ENCODE measurements around the gene CHST12.
"Not testable (repeated sequence)": the region's sequence is repeated elsewhere in the genome, so short reads cannot be mapped to it uniquely, and the experiment has no call there.

CHST12 gene

DNA sequence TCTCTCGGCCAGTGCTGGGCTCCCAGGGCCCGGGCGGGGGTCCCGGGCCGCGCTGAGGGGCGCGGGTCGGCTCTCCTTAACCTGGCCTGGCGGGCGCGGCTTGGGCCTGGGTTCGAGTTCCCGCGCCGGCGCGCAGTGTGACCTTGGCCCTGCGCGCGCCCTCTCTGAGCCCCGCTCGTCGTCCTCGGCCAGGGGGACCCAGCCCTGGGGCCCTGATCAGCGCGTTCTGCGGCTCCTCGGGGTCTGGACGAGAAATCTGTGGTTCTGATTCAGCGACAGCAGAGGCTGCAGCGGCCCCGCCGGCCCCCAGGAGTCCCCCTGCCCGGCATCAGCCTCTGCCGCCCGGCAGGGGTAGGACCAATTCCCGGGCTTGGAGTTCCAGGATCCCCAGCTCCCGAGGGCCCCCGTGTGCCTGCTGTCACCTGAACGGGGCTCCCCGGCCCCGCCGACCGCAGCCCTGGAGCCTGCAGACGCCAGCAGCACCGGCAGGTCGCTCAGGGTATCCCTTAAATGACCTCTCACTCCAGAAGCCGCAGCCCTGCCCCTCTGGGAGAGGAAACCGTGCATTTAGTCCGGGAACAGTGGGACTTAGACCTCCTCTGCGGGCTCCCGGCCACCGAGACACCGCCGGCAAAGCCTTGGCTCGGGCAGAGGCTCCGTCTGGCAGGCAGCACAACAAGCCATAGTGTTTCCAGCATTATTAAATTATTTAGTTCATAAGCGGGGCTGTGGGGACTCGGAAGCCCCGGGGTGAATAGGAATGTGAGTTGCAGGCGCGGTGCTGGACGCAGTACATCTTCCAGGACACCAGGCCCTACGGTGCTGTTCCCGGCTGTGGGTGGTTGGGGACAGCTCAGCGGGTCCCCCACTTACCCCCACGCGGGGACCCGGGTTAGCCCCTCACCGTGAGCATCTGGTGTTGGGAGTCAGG lies 572 bp downstream of the CHST12 start:
- DNase-seq (ENCODE audit: low read depth) = no peak

DNA sequence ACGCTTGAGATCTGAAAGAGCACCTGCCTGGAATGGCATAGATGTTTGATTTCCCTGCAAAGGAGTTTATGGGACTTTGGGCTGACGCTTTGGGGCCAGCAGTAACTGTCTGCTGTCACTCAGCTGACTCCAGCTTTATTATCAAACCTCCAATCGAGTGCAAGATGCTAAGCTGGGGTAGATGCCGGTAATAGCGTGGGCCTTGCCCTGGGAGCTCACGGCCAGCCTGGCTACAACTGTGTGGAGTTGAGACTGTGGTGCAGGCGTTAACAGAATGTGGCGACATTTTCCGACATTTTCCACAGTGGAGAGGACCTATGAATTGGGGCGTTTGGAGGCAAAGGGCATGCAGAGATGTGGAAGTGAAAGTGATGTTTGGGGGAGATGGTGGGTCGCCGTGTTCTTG lies 1.3 kb downstream of the CHST12 start:
- no peak for DNase-seq (ENCODE audit: low read depth)

DNA sequence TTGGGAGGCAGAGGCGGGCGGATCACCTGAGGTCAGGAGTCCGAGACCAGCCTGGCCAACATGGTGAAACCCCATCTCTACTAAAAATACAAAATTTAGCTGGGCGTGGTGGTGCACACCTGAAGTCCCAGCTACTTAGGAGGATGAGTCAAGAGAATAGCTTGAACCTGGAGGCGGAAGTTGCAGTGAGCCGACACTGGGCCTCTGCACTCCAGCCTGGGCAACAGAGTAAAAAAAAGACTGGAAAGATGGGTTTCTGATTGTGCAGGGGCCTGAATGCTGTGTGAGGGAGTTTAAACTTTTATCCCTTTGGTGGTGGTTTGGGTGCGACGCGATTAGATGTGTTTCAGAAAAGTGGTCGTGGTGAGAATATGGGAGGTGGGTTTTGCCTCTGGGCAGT lies 1.8 kb downstream of the CHST12 start:
- DNase-seq (ENCODE audit: low read depth) = no peak

DNA sequence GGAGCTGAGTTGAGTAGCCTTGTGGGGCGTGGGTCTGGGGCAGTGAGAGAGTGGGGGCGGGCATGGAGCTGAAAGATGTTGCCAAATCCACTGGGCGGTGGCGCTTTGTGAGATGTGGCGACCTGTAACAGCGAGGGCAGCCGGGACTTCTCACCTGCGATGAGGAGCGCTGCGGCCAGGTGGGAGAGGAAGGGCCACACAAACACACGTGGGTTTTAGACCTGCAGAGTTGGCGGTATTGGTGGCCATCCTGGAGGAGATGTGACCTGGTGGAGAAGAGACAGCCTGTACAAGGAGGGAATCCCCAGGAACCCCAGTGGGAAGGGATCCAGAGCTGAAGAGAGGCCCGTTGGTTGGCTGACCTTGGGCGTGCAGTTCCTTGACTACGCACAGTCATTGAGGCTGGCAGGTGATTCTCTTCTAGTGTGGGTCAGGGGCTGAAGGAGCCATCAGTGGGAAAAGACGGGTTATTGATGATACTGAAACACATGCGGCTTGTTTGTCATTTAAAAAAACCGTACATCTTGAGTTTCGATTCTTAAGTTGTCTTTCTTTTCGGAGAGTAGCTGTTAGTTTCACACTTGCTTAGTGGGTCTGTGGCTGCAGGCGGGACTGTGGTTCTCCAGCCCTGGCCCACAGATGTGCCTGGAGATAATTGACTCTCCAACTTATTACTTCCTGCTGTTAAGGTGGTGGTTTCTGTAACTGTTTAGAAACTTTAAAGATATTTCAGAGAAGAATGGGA lies 2.4 kb downstream of the CHST12 start:
- DNase-seq (ENCODE audit: low read depth) = no peak

DNA sequence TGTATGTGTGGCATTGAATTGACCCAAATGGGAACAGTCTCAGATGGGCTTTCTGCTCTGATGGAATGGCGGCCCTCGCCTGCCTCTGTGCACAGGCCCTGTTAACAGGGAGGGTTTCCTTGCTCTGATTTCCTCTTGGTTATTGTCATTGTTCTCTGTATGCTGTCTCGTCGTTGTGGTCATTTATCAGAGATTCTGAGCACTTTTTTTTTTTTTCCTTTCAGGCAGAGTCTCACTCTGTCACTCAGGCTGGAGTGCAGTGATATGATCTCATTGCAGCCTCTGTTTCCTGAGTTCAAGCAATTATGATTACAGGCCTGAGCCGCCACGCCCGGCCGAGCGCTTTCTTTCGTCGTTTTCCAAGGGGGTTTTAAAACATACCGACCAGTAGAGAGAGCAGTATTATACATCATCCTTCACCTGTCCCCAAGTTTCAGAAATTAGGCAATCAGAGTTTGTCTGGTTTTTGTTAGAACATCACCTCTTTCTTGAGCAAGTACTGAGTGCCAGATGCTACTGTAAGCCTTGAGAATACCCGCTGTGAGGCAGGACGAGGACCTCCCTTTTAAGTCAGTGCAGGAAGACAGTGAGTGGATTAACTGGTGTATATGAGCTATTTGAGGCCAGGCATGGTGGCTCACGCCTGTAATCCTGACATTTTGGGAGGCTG lies 6.5 kb downstream of the CHST12 start:
- DNase-seq (ENCODE audit: low read depth) = no peak

DNA sequence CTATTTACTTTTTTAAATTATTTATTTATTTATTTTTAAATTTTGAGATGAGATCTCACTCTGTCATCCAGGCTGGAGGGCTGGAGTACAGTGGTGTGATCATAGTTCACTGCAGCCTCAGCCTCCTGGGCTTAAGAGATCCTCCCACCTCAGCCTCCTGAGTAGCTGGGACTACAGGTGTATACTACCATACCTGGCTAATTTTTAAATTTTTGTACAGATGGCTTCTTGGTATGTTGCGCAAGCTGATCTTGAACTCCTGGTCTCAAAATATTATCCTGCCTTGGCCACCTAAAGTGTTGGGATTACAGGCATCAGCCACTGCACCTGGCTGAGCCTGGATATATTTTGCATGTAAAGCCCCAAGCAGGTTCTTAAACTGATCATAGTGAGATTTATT lies 7.6 kb downstream of the CHST12 start:
- DNase-seq (ENCODE audit: low read depth) = no peak

DNA sequence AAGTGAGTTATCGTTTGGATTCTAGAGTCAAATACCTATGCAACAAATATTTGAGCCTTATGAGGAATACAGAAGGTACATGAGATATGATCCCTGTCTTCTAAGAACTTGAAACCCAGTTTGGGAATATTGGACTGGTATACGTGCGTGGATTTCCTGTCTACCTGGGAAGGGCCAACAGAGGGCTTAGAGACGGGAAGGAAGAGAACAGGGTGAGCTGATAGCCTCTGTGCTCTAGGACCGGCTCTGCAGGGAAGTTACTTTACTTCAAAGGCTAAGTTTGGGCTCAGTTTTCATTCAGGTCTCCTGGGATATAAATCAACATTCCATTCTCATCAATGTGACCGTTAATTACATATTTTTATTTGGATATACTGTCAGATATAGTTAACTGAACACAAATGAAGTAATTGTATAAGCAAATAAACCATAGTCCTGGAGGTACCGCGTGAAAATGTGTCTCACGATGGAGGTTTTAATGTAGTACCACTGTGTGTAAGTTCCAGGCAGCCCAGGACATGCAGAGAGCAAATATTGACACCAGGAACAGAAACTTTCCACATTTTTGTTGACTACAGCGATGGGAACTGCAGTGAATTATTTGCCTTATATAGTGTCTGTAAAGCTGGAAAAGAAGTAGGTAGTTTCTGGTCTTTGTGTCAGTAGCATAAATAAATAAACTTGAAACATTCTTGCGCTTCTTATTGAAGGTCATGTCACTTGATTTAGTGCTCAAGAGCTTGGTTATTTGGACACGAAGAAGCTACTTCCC lies 8.6 kb downstream of the CHST12 start:
- DNase-seq (ENCODE audit: low read depth) = no peak

DNA sequence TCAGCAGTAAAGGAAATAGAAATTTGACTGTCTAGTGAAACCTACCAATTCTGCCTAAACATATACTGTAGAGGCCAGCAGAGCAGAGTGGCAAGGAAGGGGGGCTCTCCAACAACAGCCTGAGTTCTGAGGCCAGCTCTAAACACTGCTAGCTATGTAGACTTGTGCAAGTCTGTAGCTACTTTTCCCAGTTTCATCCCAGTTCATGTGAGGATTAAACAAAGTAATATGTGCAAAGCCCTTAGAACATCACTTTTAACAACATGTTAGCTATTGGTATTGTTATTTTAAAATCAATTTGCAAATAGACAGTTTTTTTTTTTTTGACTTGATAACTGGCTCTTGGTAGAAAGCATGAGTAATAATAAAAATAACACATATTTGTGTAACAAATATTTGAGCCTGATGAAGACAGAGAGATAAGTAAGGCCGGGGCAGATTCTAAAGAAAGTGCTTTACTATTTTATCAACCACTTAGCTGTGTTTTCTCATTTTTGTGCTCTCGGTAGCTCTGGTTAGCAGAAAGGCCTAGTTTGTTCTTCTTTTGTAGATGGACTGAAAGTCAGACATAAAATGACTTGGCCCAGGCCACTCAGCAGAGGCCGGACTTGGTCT lies 9.3 kb downstream of the CHST12 start:
- DNase-seq (ENCODE audit: low read depth) = no peak

DNA sequence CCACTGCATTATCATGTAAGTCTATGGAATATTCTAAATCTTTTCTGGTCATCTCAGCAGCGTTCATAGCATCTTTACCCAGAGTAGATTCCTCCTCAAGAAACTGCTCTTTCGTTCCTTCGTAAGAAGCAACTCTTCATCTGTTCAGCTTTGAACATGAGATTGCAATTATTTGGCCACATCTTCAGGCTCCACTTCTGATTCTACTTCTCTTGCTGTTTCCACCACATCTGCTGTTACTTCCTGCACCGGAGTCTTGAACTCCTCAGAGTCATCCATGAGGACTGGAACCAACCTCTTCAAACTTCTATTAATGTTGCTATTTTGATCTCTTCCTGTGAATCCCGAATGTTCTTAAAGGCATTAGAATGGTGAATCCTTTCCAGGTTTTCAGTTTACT lies 12.7 kb downstream of the CHST12 start:
- no peak for DNase-seq (ENCODE audit: low read depth)

DNA sequence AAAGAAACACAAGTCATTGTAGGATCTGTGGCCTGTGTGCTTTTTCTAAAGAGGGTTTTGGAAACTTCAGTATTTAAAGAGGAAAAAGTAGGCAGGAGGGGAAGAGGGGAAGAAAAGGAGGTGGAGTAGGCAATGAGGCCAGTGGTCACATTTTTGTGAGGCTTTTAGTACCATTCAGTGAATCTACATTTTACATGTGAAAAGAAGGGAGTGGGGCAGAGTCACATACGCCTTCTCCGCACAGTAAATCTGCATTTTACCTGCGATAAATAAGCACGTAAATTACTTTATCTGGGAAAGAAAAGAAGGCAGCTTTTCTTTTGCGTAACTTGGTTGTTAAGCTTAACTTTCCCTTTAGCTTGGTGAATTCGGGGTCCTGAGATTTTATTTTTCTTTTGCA lies 13.2 kb downstream of the CHST12 start:
- no peak for DNase-seq (ENCODE audit: low read depth)

DNA sequence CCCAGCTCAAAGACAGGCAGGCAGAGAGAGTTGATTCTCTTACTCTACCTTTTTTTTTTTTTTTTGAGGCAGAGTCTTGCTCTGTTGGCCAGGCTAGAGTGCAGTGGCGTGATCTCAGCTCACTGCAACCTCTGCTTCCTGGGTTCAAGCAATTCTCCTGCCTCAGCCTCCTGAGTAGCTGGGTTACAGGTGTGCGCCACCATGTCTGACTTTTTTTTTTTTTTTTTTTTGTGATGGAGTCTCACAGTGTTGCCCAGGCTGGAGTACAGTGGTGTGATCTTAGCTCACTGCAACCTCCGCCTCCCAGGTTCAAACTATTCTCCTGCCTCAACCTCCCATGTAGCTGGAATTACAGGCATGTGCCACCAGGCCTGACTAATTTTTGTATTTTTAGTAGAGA lies 13.8 kb downstream of the CHST12 start:
- not testable (repeated sequence) for DNase-seq (ENCODE audit: low read depth)

DNA sequence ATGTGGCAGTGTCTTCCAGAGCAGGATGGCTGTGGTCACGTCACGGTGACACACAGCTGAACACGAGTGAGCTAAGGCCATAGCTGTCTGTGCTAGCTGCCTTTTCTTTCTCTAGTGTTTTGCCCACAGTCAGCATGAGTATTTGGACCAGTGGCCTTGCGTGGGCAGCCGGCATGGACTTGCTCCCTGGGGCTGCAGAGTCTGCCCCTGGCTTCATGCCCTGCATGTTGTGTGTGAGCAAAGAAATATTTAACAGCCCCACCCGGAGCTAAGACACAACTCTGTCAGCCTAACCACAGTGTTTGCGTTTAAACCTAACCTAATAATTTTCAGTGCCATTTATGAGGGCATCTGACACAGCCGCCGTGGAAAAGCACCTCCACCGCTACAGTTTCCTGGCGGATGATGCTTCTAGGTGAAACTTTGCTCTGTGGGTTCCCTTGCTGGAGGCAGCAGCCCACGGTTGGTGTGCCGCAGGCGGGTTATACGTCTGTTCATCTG lies 14.6 kb downstream of the CHST12 start:
- DNase-seq (ENCODE audit: low read depth) = no peak

DNA sequence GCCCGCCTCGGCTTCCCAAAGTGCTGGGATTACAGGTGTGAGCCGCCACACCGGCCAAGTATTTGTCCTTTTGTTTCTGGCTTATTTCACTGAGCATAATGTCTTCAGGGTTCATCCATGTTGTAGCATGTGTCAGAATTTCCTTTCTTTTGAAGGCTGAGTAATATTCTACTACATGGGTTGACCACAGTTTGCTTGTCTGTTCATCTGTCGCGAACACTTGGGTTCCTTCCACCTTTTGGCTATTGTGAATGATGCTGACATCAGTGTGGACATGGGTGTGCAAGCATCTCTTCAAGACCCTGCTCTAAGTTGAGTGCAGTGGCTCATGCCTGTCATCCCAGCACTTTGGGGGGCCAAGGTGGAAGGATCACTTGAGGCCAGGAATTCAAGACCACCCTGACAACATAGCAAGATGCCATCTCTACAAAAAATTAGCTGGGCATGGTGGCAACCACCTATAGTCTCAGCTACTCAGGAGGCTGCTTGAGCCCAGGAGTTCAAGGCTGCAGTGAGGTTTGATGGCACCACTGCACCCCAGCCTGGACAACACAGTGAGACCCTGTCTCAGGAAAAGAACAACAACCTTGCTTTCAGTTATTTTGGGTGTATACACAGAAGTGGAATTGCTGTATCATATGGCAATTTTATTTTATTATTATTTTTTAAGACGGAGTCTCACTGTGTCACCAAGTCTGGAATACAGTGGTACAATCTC lies 17.0 kb downstream of the CHST12 start:
- DNase-seq (ENCODE audit: low read depth) = no peak

DNA sequence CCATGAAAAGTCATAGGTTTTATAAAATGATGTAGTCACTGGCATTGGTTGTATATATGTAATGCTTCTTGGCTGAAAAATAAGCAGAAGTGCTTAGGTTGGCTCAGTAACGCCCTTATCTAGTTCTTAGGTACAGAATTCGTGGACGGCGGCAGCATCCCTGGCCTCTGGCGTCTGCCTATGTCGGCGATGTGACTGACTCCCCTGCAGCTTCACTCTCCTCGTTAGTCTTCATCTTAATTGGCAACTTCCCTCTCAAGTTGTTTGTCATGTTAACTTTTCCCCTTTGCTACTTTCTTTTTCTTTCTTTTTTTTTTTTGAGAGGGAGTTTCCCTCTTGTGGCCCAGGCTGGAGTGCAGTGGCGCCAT lies 18.5 kb downstream of the CHST12 start:
- DNase-seq (ENCODE audit: low read depth) = no peak

DNA sequence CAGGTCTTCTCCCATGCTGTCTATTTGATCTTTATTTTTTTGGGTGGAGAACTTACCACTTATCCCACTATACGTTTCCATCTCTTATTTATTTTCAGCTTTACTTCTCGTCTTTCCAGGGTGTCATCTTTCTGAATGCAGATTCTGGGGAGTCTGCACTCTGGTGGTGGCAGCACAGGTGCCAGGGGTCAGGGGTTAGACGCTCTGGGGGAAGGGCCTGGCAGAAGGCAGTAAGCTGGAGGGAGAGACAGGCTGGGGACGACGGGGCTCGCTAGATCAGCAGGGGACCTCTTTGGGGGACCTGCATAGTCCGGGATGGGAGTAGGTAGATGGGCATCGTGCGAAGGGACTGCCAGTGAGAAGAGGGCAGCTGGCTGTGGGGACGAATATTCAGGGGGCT lies 22.3 kb downstream of the CHST12 start:
- no peak for DNase-seq (ENCODE audit: low read depth)

DNA sequence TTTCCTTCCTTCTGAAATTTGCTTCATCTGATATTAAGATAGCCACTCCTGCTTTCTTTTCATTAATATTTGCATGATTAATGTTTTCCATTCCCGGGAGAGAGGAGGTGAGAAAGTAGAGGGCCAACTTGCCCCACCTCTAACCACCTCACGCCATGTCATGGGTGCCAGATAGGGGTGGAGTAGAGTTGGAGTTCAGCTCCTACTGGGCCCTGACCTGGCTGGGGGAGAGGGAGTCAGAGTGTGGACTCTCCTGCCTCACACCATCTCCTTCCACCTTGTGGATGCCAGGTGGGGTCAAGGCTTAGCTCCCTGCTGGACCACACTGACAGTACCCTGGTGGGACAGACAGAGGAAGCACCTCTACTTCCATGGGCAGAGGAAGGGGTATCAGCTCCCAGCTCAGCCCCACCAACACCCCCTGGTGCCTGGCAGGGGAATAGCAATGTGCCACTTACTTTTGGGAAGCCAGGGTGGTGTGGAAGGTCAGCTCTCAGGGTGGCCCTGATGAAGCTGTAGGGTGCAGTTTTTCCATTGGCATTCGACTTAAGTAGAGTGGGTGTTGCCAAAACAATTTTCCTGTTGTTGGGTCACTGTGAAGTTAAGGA lies 28.0 kb downstream of the CHST12 start:
- no peak for DNase-seq (ENCODE audit: low read depth)

DNA sequence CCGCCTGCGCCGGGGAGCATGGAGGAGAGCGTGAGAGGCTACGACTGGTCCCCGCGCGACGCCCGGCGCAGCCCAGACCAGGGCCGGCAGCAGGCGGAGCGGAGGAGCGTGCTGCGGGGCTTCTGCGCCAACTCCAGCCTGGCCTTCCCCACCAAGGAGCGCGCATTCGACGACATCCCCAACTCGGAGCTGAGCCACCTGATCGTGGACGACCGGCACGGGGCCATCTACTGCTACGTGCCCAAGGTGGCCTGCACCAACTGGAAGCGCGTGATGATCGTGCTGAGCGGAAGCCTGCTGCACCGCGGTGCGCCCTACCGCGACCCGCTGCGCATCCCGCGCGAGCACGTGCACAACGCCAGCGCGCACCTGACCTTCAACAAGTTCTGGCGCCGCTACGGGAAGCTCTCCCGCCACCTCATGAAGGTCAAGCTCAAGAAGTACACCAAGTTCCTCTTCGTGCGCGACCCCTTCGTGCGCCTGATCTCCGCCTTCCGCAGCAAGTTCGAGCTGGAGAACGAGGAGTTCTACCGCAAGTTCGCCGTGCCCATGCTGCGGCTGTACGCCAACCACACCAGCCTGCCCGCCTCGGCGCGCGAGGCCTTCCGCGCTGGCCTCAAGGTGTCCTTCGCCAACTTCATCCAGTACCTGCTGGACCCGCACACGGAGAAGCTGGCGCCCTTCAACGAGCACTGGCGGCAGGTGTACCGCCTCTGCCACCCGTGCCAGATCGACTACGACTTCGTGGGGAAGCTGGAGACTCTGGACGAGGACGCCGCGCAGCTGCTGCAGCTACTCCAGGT lies 29.7 kb downstream of the CHST12 start:
- no peak for DNase-seq (ENCODE audit: low read depth)

DNA sequence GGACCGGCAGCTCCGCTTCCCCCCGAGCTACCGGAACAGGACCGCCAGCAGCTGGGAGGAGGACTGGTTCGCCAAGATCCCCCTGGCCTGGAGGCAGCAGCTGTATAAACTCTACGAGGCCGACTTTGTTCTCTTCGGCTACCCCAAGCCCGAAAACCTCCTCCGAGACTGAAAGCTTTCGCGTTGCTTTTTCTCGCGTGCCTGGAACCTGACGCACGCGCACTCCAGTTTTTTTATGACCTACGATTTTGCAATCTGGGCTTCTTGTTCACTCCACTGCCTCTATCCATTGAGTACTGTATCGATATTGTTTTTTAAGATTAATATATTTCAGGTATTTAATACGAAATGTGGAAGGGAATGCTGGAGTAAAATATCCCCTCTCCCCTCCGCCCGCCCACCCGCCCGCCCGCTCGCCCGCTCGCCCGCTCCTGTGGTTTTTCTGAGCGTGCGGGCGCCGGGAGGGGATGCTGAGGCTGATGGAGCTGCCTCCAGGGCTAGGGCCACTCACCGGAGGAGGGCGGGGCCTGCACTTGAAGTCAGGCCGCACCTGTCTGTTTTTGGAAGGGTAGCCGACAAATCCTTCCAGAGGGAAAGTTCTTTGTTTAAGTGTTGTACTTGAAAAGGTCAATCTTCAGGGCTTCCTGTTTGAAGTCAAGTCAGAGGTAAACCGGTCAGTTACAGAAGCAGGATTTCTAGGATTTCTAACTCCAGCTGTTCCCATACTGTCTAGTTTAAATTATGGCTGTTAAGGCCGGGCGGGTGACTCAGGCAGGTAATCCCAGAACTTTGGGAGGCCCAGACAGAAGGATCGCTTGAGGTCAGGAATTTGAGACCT lies 30.5 kb downstream of the CHST12 start:
- DNase-seq (ENCODE audit: low read depth) = no peak

DNA sequence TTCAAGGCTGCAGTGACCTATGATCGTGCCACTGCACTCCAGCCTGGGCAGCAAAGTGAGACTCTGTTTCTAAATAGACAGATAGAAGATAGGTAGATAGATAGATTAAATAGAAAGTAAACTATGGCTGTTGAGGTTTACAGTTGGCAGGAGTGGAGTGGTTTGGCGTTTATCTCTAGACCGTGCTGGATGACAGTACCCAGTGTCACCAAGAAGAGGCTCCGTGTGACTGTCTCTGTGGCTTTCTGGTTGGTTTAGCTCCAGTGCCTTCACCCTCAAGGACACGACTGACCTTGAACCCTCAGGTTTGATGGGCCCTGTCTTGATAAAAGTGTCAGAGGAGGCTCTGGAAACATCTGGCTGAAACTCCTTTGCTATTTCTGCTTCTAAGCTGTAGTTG lies 31.7 kb downstream of the CHST12 start:
- no peak for DNase-seq (ENCODE audit: low read depth)

All from non-pigmented ciliary epithelial cell (primary cell).